ENCODE measurements around the gene RPE65. TPM values are rescaled to one million over a fixed set of nuclear protein-coding genes. Genes with fewer than 3 reads are reported as not detected.
A peak's percentile ranks its signal among the peaks of the same experiment; 100 is the strongest.
"Not testable (repeated sequence)": the region's sequence is repeated elsewhere in the genome, so short reads cannot be mapped to it uniquely, and the experiment has no call there.

The RPE65 gene
- total RNA-seq, 4 donors from 2014 or later, result not detected

GRCh38 chr1:68401506-68401905, 48.2 kb downstream of the RPE65 start:
- H3K9me3 ChIP-seq, result no peaks in the 10 kb centered on the region
- no peaks in the 10 kb centered on the region for H3K27me3 ChIP-seq
- H3K27ac ChIP-seq, result no peak overlapping the region
- H3K4me1 ChIP-seq, result no peaks in the 10 kb centered on the region
- H3K36me3 ChIP-seq, result no peaks in the 10 kb centered on the region
- TF ChIP-seq CTCF (IDR thresholded peaks at IDR 0.05) (no peak), POLR2A (IDR thresholded peaks at IDR 0.05) (no peak)
- DNase-seq, result no peak
- no peak overlapping the region for H3K4me3 ChIP-seq

- not testable (repeated sequence) for H3K9me3 ChIP-seq
Measured at GRCh38 chr1:68395575-68395974, 54.2 kb downstream of the RPE65 start.

GRCh38 chr1:68392474-68392873, 57.3 kb downstream of the RPE65 start:
- DNase-seq, H3K36me3 ChIP-seq, H3K4me1 ChIP-seq, H3K27me3 ChIP-seq, H3K27ac ChIP-seq, H3K9me3 ChIP-seq, H3K4me3 ChIP-seq: not testable (repeated sequence)

More at GRCh38 chr1:68395575-68395974, 54.2 kb downstream of the RPE65 start:
- H3K36me3 ChIP-seq, H3K27ac ChIP-seq, DNase-seq, H3K27me3 ChIP-seq, H3K4me3 ChIP-seq, H3K4me1 ChIP-seq: not testable (repeated sequence)

GRCh38 chr1:68385798-68386524, 63.8 kb downstream of the RPE65 start:
- H3K4me3 ChIP-seq, H3K27ac ChIP-seq, DNase-seq, H3K36me3 ChIP-seq, H3K27me3 ChIP-seq, H3K4me1 ChIP-seq, H3K9me3 ChIP-seq: not testable (repeated sequence)

GRCh38 chr1:68384872-68385411, 64.8 kb downstream of the RPE65 start:
- no peak for TF ChIP-seq CTCF (IDR thresholded peaks at IDR 0.05)
- TF ChIP-seq POLR2A (IDR thresholded peaks at IDR 0.05), result no peak
- H3K36me3 ChIP-seq, result no peaks in the 10 kb centered on the region
- no peaks in the 10 kb centered on the region for H3K9me3 ChIP-seq
- H3K27me3 ChIP-seq, result no peaks in the 10 kb centered on the region
- H3K27ac ChIP-seq, result peak overlapping the region in 1 of 4 donors; percentile 22
- no peak for DNase-seq
- no peak overlapping the region for H3K4me3 ChIP-seq
- no peaks in the 10 kb centered on the region for H3K4me1 ChIP-seq

GRCh38 chr1:68384321-68384813, 65.4 kb downstream of the RPE65 start:
- no peaks in the 10 kb centered on the region for H3K9me3 ChIP-seq
- peak overlapping the region in 1 of 4 donors; percentile 22 for H3K27ac ChIP-seq
- H3K36me3 ChIP-seq, result no peaks in the 10 kb centered on the region
- TF ChIP-seq CTCF (IDR thresholded peaks at IDR 0.05) (peak in 2 of 6 experiments; percentile 24 to 36), POLR2A (IDR thresholded peaks at IDR 0.05) (no peak)
- no peaks in the 10 kb centered on the region for H3K27me3 ChIP-seq
- H3K4me3 ChIP-seq, result no peak overlapping the region
- DNase-seq, result no peak
- H3K4me1 ChIP-seq, result no peaks in the 10 kb centered on the region

GRCh38 chr1:68383092-68383491, 66.7 kb downstream of the RPE65 start:
- H3K4me3 ChIP-seq, result no peak overlapping the region
- H3K27ac ChIP-seq, result no peak overlapping the region
- TF ChIP-seq CTCF (IDR thresholded peaks at IDR 0.05) (no peak), POLR2A (IDR thresholded peaks at IDR 0.05) (no peak)
- no peak for DNase-seq
- H3K36me3 ChIP-seq, result no peaks in the 10 kb centered on the region
- no peaks in the 10 kb centered on the region for H3K4me1 ChIP-seq
- no peaks in the 10 kb centered on the region for H3K27me3 ChIP-seq
- H3K9me3 ChIP-seq, result no peaks in the 10 kb centered on the region
